ENCODE data around the gene GNB5.

Gene GNB5

GRCh38 chr15:52076889-52077781, 114.1 kb downstream of the GNB5 start:
- H3K27ac ChIP-seq (ENCODE audit: low read depth, low read length, severe bottlenecking), result peak overlapping the region; percentile 23
- 89 to 92% methylated on average over 5 to 10 of the region's 11 CpGs for WGBS, 2 experiments (ENCODE audit: insufficient coverage in 2 of 2)
- no peaks in the 10 kb centered on the region for H3K36me3 ChIP-seq (ENCODE audit: control insufficient read depth, insufficient read depth, low read length)
- H3K4me3 ChIP-seq (ENCODE audit: extremely low read depth, insufficient read depth, low read length, poor library complexity, severe bottlenecking), result no peak overlapping the region
- no peaks in the 10 kb centered on the region for H3K9me3 ChIP-seq (ENCODE audit: control insufficient read depth, low read length)
- peaks cover 15% of the 10 kb centered on the region for H3K4me1 ChIP-seq (ENCODE audit: control insufficient read depth, insufficient read depth, low read length, poor library complexity, severe bottlenecking)

- Histone ChIP-seq H3K9me3 (ENCODE audit: control insufficient read depth, low read length) (no peaks in the 10 kb centered on the region), H3K36me3 (ENCODE audit: control insufficient read depth, insufficient read depth, low read length) (no peaks in the 10 kb centered on the region), H3K4me1 (ENCODE audit: control insufficient read depth, insufficient read depth, low read length, poor library complexity, severe bottlenecking) (peaks cover 2% of the 10 kb centered on the region), H3K4me3 (ENCODE audit: extremely low read depth, insufficient read depth, low read length, poor library complexity, severe bottlenecking) (no peak overlapping the region), H3K27ac (ENCODE audit: low read depth, low read length, severe bottlenecking) (no peak overlapping the region)
- WGBS, 2 experiments (ENCODE audit: insufficient coverage in 2 of 2), result 90 to 96% methylated on average over 7 to 8 of the region's 10 CpGs
Measured at GRCh38 chr15:52071570-52071969, 119.6 kb downstream of the GNB5 start.

GRCh38 chr15:52069559-52069958, 121.6 kb downstream of the GNB5 start:
- WGBS, 2 experiments (ENCODE audit: insufficient coverage in 2 of 2), result 89 to 93% methylated on average over 4 of the region's 5 CpGs
- Histone ChIP-seq H3K27ac (ENCODE audit: low read depth, low read length, severe bottlenecking) (no peak overlapping the region), H3K9me3 (ENCODE audit: control insufficient read depth, low read length) (no peaks in the 10 kb centered on the region), H3K4me1 (ENCODE audit: control insufficient read depth, insufficient read depth, low read length, poor library complexity, severe bottlenecking) (no peaks in the 10 kb centered on the region), H3K4me3 (ENCODE audit: extremely low read depth, insufficient read depth, low read length, poor library complexity, severe bottlenecking) (no peak overlapping the region), H3K36me3 (ENCODE audit: control insufficient read depth, insufficient read depth, low read length) (peaks cover 2% of the 10 kb centered on the region)

GRCh38 chr15:52068004-52068615, 123.1 kb downstream of the GNB5 start:
- WGBS, 2 experiments (ENCODE audit: insufficient coverage in 2 of 2), result 80% methylated on average over 1 of the region's 2 CpGs; no CpG with 5 or more reads in 1 of the 2 experiments
- no peaks in the 10 kb centered on the region for H3K9me3 ChIP-seq (ENCODE audit: control insufficient read depth, low read length)

GRCh38 chr15:52067545-52067926, 123.7 kb downstream of the GNB5 start:
- H3K36me3 ChIP-seq (ENCODE audit: control insufficient read depth, insufficient read depth, low read length), result peaks cover 19% of the 10 kb centered on the region
- no peaks in the 10 kb centered on the region for H3K4me1 ChIP-seq (ENCODE audit: control insufficient read depth, insufficient read depth, low read length, poor library complexity, severe bottlenecking)
- no peak overlapping the region for H3K4me3 ChIP-seq (ENCODE audit: extremely low read depth, insufficient read depth, low read length, poor library complexity, severe bottlenecking)
- no peak overlapping the region for H3K27ac ChIP-seq (ENCODE audit: low read depth, low read length, severe bottlenecking)
- no peaks in the 10 kb centered on the region for H3K9me3 ChIP-seq (ENCODE audit: control insufficient read depth, low read length)

More at GRCh38 chr15:52068004-52068615, 123.1 kb downstream of the GNB5 start:
- Histone ChIP-seq H3K4me3 (ENCODE audit: extremely low read depth, insufficient read depth, low read length, poor library complexity, severe bottlenecking) (no peak overlapping the region), H3K36me3 (ENCODE audit: control insufficient read depth, insufficient read depth, low read length) (peaks cover 14% of the 10 kb centered on the region), H3K27ac (ENCODE audit: low read depth, low read length, severe bottlenecking) (no peak overlapping the region), H3K4me1 (ENCODE audit: control insufficient read depth, insufficient read depth, low read length, poor library complexity, severe bottlenecking) (no peaks in the 10 kb centered on the region)

- Histone ChIP-seq H3K9me3 (ENCODE audit: control insufficient read depth, low read length) (no peaks in the 10 kb centered on the region), H3K4me1 (ENCODE audit: control insufficient read depth, insufficient read depth, low read length, poor library complexity, severe bottlenecking) (no peaks in the 10 kb centered on the region), H3K27ac (ENCODE audit: low read depth, low read length, severe bottlenecking) (no peak overlapping the region), H3K4me3 (ENCODE audit: extremely low read depth, insufficient read depth, low read length, poor library complexity, severe bottlenecking) (no peak overlapping the region), H3K36me3 (ENCODE audit: control insufficient read depth, insufficient read depth, low read length) (peaks cover 25% of the 10 kb centered on the region)
- 90 to 100% methylated on average over 1 to 2 of the region's 3 CpGs for WGBS, 2 experiments (ENCODE audit: insufficient coverage in 2 of 2)
Measured at GRCh38 chr15:52066842-52067544, 124.2 kb downstream of the GNB5 start.

Measured in mesodermal cell (in vitro differentiated cells).